MM.1S (cell line): ENCODE data around the gene ARL6IP5.

Experiments used
- EZH2 ChIP-seq: fragments of 300-600 bp; sonication (generic); optimal IDR thresholded peaks from 2 replicates; pipeline ENCODE3; 2017; ENCODE audit warnings: low read depth, mild to moderate bottlenecking, antibody characterized with exemption, low read length, mixed read lengths
- EZH2phosphoT487 ChIP-seq: fragments of 300-600 bp; sonication (generic); IDR thresholded peaks from 2 replicates; pipeline ENCODE4 v1.6.1; 2018; ENCODE audit warnings: antibody characterized with exemption, low read length
- TF ChIP-seq, protein P1 (sequence below): fragments of 300-600 bp; sonication (generic); IDR thresholded peaks from 2 replicates; pipeline ENCODE4 v1.5.1; 2016; ENCODE audit warnings: antibody characterized with exemption, low read length, mixed read lengths

DNA sequence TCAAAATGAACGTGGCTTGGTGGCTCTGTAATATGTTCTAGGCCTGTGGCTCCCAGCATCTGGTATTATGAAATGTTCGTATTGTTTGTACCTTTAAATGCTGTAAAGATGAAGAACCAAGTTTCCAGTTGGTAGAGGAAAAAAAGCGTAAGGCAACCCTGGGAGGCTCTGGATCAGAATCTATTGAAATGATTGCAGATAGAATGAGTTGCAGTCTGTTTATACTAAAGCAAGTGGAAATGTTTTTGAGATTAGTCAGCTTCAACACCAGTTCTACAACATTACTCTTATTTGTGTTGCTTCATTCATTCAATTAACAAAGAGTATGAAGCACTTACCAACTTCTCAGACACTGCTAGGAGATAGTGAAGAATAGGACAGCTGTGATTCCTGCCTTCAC is 5.3 kb downstream of the ARL6IP5 start:
- TF ChIP-seq, protein P1, sequence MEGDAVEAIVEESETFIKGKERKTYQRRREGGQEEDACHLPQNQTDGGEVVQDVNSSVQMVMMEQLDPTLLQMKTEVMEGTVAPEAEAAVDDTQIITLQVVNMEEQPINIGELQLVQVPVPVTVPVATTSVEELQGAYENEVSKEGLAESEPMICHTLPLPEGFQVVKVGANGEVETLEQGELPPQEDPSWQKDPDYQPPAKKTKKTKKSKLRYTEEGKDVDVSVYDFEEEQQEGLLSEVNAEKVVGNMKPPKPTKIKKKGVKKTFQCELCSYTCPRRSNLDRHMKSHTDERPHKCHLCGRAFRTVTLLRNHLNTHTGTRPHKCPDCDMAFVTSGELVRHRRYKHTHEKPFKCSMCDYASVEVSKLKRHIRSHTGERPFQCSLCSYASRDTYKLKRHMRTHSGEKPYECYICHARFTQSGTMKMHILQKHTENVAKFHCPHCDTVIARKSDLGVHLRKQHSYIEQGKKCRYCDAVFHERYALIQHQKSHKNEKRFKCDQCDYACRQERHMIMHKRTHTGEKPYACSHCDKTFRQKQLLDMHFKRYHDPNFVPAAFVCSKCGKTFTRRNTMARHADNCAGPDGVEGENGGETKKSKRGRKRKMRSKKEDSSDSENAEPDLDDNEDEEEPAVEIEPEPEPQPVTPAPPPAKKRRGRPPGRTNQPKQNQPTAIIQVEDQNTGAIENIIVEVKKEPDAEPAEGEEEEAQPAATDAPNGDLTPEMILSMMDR: no peak
- TF ChIP-seq EZH2phosphoT487: no peak
- no peak for TF ChIP-seq EZH2
